H1 (cell line): ENCODE data around the gene MDC1. TPM values are rescaled to one million over a fixed set of nuclear protein-coding genes. Genes with fewer than 3 reads are reported as not detected.
"Not testable (repeated sequence)": the region's sequence is repeated elsewhere in the genome, so short reads cannot be mapped to it uniquely, and the experiment has no call there.

Experiments
- CTCF ChIA-PET: fragments of 300-600 bp; sonication (Branson Sonifier 250); formaldehyde crosslinking; loops from one replicate; lab custom pipeline; 2021; ENCODE audit not compliant: partially characterized antibody; lab: Charles Lee
- POLR2A ChIA-PET: fragments of 300-600 bp; sonication (Branson Sonifier 250); formaldehyde crosslinking; loops from one replicate; lab custom pipeline; 2021; ENCODE audit warnings: inconsistent platforms; ENCODE audit not compliant: partially characterized antibody; lab: Charles Lee
- DNase-seq, 2 experiments: peaks; one replicate each; pipeline versions ENCODE4 v3.0.0 to v3.0.0-alpha.2; 2010 to 2022; ENCODE audit warnings: low spot score in 2 of 2, low read depth in 1 of 2, mixed read lengths in 1 of 2
- FAIRE-seq: peaks from 2 replicates; lab custom pipeline; 2011; peaks lifted over from hg19 to GRCh38; lab: Jason Lieb, UNC
- H2AFZ ChIP-seq: 2 replicates; pipeline ENCODE4 v1.8.1; 2012; ENCODE audit warnings: low read length, inconsistent platforms
- H2AK5ac ChIP-seq: 2 replicates; pipeline ENCODE4 v1.6.1; 2013; ENCODE audit warnings: low read depth, low read length
- H2BK120ac ChIP-seq: replicated peaks from 2 replicates; pipeline ENCODE3; 2013; ENCODE audit warnings: low read depth, low read length, inconsistent platforms
- H2BK12ac ChIP-seq: 2 replicates; pipeline ENCODE4 v1.6.1; 2013; ENCODE audit warnings: low read depth, low read length
- H2BK15ac ChIP-seq: 2 replicates; pipeline ENCODE4 v1.6.1; 2013; ENCODE audit warnings: low read length
- H2BK20ac ChIP-seq: 2 replicates; pipeline ENCODE4 v1.6.1; 2013; ENCODE audit warnings: low read length
- H2BK5ac ChIP-seq: 2 replicates; pipeline ENCODE4 v1.6.1; 2013; ENCODE audit warnings: low read depth, low read length
- H3K14ac ChIP-seq: 2 replicates; pipeline ENCODE4 v1.6.1; 2013; ENCODE audit warnings: inconsistent platforms; ENCODE audit not compliant: insufficient read length
- H3K18ac ChIP-seq: 2 replicates; pipeline ENCODE4 v1.6.1; 2013; ENCODE audit warnings: low read length; ENCODE audit errors: extremely low read depth
- H3K23ac ChIP-seq: 2 replicates; pipeline ENCODE4 v1.6.1; 2013; ENCODE audit warnings: inconsistent platforms; ENCODE audit not compliant: insufficient read length
- H3K23me2 ChIP-seq: 2 replicates; pipeline ENCODE4 v1.6.1; 2013; ENCODE audit warnings: low read depth, low read length
- H3K27ac ChIP-seq: 2 replicates; pipeline ENCODE4 v1.6.1; 2011; ENCODE audit warnings: low read depth, low read length, inconsistent platforms
- H3K27me3 ChIP-seq, 4 experiments: replicated peaks in 1 of 4; 1 replicate in 1 of 4; 2 replicates in 3 of 4; pipeline versions ENCODE4 v1.6.1 to v1.8.1; 2011 to 2013; ENCODE audit warnings: low read length in 3 of 4, mild to moderate bottlenecking in 3 of 4, inconsistent platforms in 2 of 4, mixed read lengths in 2 of 4, moderate library complexity in 1 of 4; ENCODE audit not compliant: control insufficient read depth in 3 of 4, insufficient read depth in 3 of 4; ENCODE audit errors: extremely low read depth in 1 of 4
- H3K36me3 ChIP-seq, 4 experiments: 2 replicates each; pipeline versions ENCODE4 v1.6.1 to v1.8.1; 2011 to 2013; ENCODE audit warnings: mild to moderate bottlenecking in 4 of 4, low read length in 3 of 4, moderate library complexity in 2 of 4, control low read depth in 1 of 4, inconsistent platforms in 1 of 4; ENCODE audit not compliant: insufficient read depth in 4 of 4, control insufficient read depth in 2 of 4
- H3K4ac ChIP-seq: replicated peaks from 2 replicates; pipeline ENCODE3; 2013; ENCODE audit warnings: low read length, low read depth, mixed read lengths, inconsistent platforms; ENCODE audit not compliant: insufficient read length
- H3K4me1 ChIP-seq, 4 experiments: replicated peaks in 1 of 4; 1 replicate in 1 of 4; 2 replicates in 3 of 4; pipeline versions ENCODE4 v1.6.1 to v1.8.1; 2011 to 2013; ENCODE audit warnings: low read length in 3 of 4, inconsistent platforms in 2 of 4, mixed read lengths in 1 of 4; ENCODE audit not compliant: insufficient read depth in 4 of 4, control insufficient read depth in 3 of 4
- H3K4me2 ChIP-seq, 2 experiments: 2 replicates each; pipeline versions ENCODE4 v1.6.1 to v1.8.1; 2011 to 2013; ENCODE audit warnings: low read depth in 2 of 2, low read length in 2 of 2, control low read depth in 1 of 2, inconsistent platforms in 1 of 2, mild to moderate bottlenecking in 1 of 2; ENCODE audit not compliant: insufficient read depth in 1 of 2
- H3K4me3 ChIP-seq, 4 experiments: fragments of 200-600, 300-600 bp in 1 of 4; sonication (generic), shearing (Covaris generic), sonication (Bioruptor Twin) in 1 of 4; 2 replicates each; pipeline versions ENCODE4 v1.5.1 to v1.8.1; 2011 to 2016; ENCODE audit warnings: low read length in 4 of 4, low read depth in 3 of 4, control low read depth in 2 of 4, inconsistent platforms in 2 of 4, mild to moderate bottlenecking in 2 of 4, mixed read lengths in 1 of 4, moderate library complexity in 1 of 4; ENCODE audit not compliant: insufficient read depth in 2 of 4; ENCODE audit errors: extremely low read depth in 1 of 4
- H3K56ac ChIP-seq: replicated peaks from 2 replicates; pipeline ENCODE3; 2013; ENCODE audit warnings: low read depth, mild to moderate bottlenecking, mixed read lengths, low read length, inconsistent platforms; ENCODE audit not compliant: insufficient read length
- H3K79me1 ChIP-seq: 2 replicates; pipeline ENCODE4 v1.6.1; 2013; ENCODE audit warnings: low read depth, low read length, control low read depth
- H3K79me2 ChIP-seq, 2 experiments: 2 replicates each; pipeline versions ENCODE4 v1.6.1 to v1.8.1; 2012 to 2013; ENCODE audit warnings: low read length in 2 of 2, mild to moderate bottlenecking in 2 of 2, inconsistent platforms in 1 of 2; ENCODE audit not compliant: insufficient read depth in 2 of 2, control insufficient read depth in 1 of 2
- H3K9ac ChIP-seq, 4 experiments: replicated peaks in 1 of 4; 1 replicate in 1 of 4; 2 replicates in 3 of 4; pipeline versions ENCODE4 v1.6.1 to v1.8.1; 2011 to 2013; ENCODE audit warnings: low read depth in 3 of 4, low read length in 3 of 4, control low read depth in 2 of 4, mild to moderate bottlenecking in 2 of 4, moderate library complexity in 2 of 4, inconsistent platforms in 1 of 4; ENCODE audit errors: extremely low read depth in 1 of 4
- H3K9me3 ChIP-seq, 2 experiments: 2 replicates each; pipeline versions ENCODE4 v1.6.1 to v1.8.1; 2012 to 2013; ENCODE audit warnings: mild to moderate bottlenecking in 2 of 2, moderate library complexity in 2 of 2, control low read depth in 1 of 2, inconsistent platforms in 1 of 2, low read depth in 1 of 2, low read length in 1 of 2, mixed read lengths in 1 of 2; ENCODE audit not compliant: insufficient read depth in 2 of 2
- H4K20me1 ChIP-seq, 2 experiments: replicated peaks in 1 of 2; 2 replicates each; pipeline versions ENCODE3 to v1.8.1; 2011 to 2013; ENCODE audit warnings: inconsistent platforms in 2 of 2, low read length in 2 of 2, mild to moderate bottlenecking in 1 of 2; ENCODE audit not compliant: insufficient read depth in 2 of 2, control insufficient read depth in 1 of 2
- H4K5ac ChIP-seq: 2 replicates; pipeline ENCODE4 v1.6.1; 2013; ENCODE audit warnings: low read length, low read depth, mixed read lengths, inconsistent platforms; ENCODE audit not compliant: insufficient read length
- H4K8ac ChIP-seq: 2 replicates; pipeline ENCODE4 v1.8.0; 2013; ENCODE audit warnings: mild to moderate bottlenecking, moderate library complexity, low read length, inconsistent platforms; ENCODE audit not compliant: insufficient read depth; ENCODE audit errors: extremely low read depth
- H4K91ac ChIP-seq: replicated peaks from 2 replicates; pipeline ENCODE3; 2013; ENCODE audit warnings: low read length, mixed read lengths, inconsistent platforms; ENCODE audit not compliant: insufficient read length
- WGBS, 2 experiments: shearing (Covaris generic) in 1 of 2; methylation state at CpG; one replicate each; pipeline versions ENCODE4 v1.1.6 to v1.1.7; 2013 to 2015; ENCODE audit warnings: low lambda C conversion rate in 2 of 2, mixed read lengths in 2 of 2, inconsistent platforms in 1 of 2, low coverage in 1 of 2, missing lambda C conversion rate in 1 of 2; ENCODE audit not compliant: insufficient replicate concordance in 2 of 2, insufficient coverage in 1 of 2, insufficient read length in 1 of 2; ENCODE audit errors: extremely low coverage in 1 of 2, missing lambda C conversion rate in 1 of 2; 5-methylcytosine and 5-hydroxymethylcytosine counted together
- polyA plus RNA-seq, 7 experiments: library from polyadenylated mRNA; depleted of rRNA in 3 of 7; stranded (reverse) in 5 of 7; unstranded in 2 of 7; fragments of >200 nt in 5 of 7; fragments of 200-250 nt in 2 of 7; gene quantifications; 1 replicate in 5 of 7; 2 replicates in 1 of 7; 4 replicates in 1 of 7; pipeline versions ENCODE4 v1.2.1 to v1.2.3, GENCODE V29; 2011 to 2013; ENCODE audit warnings: missing spikeins in 2 of 7, mixed read lengths in 2 of 7
- total RNA-seq: library from RNA; stranded (reverse); fragmentation: NEBNext Ultra II Directional; extraction: Animal tissue kit (Norgen Biotek cat#: 25700); gene quantifications from 2 replicates; pipeline ENCODE4 v1.2.1, GENCODE V29; 2021

Gene MDC1
- total and polyA plus RNA-seq, 2 of the 8 experiments (the other 6 are each of a cell fraction or from before 2014, with no cell fraction given), result 29.9 to 81.1 TPM

DNA sequence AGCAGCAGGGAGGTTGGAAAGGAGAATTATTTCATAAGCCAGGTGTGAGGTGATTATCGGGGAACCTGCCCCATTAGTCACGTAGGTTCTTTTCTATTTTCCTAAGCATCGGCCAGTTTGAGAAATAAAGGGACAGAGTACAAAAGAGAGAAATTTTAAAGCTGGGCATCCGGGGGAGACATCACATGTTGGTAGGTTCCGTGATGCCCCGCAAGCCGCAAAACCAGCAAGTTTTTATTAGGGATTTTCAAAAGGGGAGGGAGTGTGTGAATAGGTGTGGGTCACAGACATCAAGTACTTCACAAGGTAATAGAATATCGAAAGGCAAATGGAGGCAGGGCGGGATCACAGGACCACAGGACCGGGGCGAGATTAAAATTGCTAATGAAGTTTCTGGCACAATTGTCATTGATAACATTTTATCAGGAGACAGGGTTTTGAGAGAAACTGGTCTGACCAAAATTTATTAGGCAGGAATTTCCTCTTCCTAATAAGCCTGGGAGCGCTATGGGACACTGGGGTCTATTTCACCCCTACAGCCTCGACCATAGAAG is 47.5 kb upstream of the MDC1 start:
- Histone ChIP-seq H3K27ac (0 out of 2 replicates have a peak overlapping the region, but pooled peaks have one; percentile 17), H3K4me3 (0 out of 8 replicates have a peak overlapping the region, but pooled peaks of 1 of the 4 experiments have one; percentile 22), H2BK5ac (0 out of 2 replicates have a peak overlapping the region, but pooled peaks have one; percentile 76), H3K4me2 (peak overlapping the region in 1 of 2 experiments; percentile 50; a peak in 3 of 4 replicates), H3K4me1 (peaks cover 11 to 13% (median 12%) of the 10 kb centered on the region in 4 experiments)
- not testable (repeated sequence) for DNase-seq, H3K36me3 ChIP-seq, H4K20me1 ChIP-seq, H2AK5ac ChIP-seq, FAIRE-seq, H2BK12ac ChIP-seq, H2BK20ac ChIP-seq, H3K4ac ChIP-seq, H2BK120ac ChIP-seq, H2BK15ac ChIP-seq, H4K91ac ChIP-seq, H3K27me3 ChIP-seq, H3K56ac ChIP-seq, H3K79me2 ChIP-seq, H2AFZ ChIP-seq, H3K79me1 ChIP-seq, H4K8ac ChIP-seq, H3K23me2 ChIP-seq, H4K5ac ChIP-seq, H3K9me3 ChIP-seq, H3K9ac ChIP-seq, H3K18ac ChIP-seq, H3K14ac ChIP-seq, H3K23ac ChIP-seq
- ChIA-PET CTCF (interaction anchor here (0.6 kb wide), 1 partner anchor 32 kb away, joined by 3 read pairs; no protein-coding TSS in a partner anchor), POLR2A (interaction anchor here (0.5 to 1.5 kb wide), 5 partner anchors 12 to 122 kb away, joined by 3 to 4 read pairs (median 3); partner anchors contain the start of gene IER3)
- 51% methylated on average over 13 of the region's 13 CpGs; no CpG with 5 or more reads in 1 of the 2 experiments for WGBS, 2 experiments
